HG03571 (cell line): ENCODE data around the gene HBQ1.
"Not testable (repeated sequence)": the region's sequence is repeated elsewhere in the genome, so short reads cannot be mapped to it uniquely, and the experiment has no call there.

Experiments
- ATAC-seq: cut with Tn5 transposase; IDR thresholded peaks from one replicate; pipeline ENCODE4 v1.9.1; 2021; ENCODE audit not compliant: unreplicated experiment

Gene HBQ1

GRCh38 chr16:160242-160641 is 20.0 kb upstream of the HBQ1 start:
- not testable (repeated sequence) for ATAC-seq

GRCh38 chr16:160691-161190 is 19.5 kb upstream of the HBQ1 start:
- ATAC-seq: no peak

GRCh38 chr16:162271-162991 is 17.8 kb upstream of the HBQ1 start:
- no peak for ATAC-seq

GRCh38 chr16:163139-163538 is 17.1 kb upstream of the HBQ1 start:
- not testable (repeated sequence) for ATAC-seq

- ATAC-seq: not testable (repeated sequence)
Measured at GRCh38 chr16:163696-164095, 16.6 kb upstream of the HBQ1 start.

GRCh38 chr16:164134-164823 is 16.0 kb upstream of the HBQ1 start:
- ATAC-seq: not testable (repeated sequence)

- no peak for ATAC-seq
Measured at GRCh38 chr16:164827-165538, 15.3 kb upstream of the HBQ1 start.

- no peak for ATAC-seq
Measured at GRCh38 chr16:165539-166374, 14.5 kb upstream of the HBQ1 start, which contains the start of gene HBM. Gene HBM (plus strand): TSS chr16:165978. CDS start chr16:165998, 20 bp downstream.

- no peak for ATAC-seq
Measured at GRCh38 chr16:166375-167121, 13.7 kb upstream of the HBQ1 start.

GRCh38 chr16:167122-167690 is 13.1 kb upstream of the HBQ1 start:
- no peak for ATAC-seq

- no peak for ATAC-seq
Measured at GRCh38 chr16:168424-168823, 11.8 kb upstream of the HBQ1 start.

GRCh38 chr16:169014-169413 is 11.2 kb upstream of the HBQ1 start:
- no peak for ATAC-seq

- not testable (repeated sequence) for ATAC-seq
Measured at GRCh38 chr16:170088-170507, 10.2 kb upstream of the HBQ1 start.

- ATAC-seq: no peak
Measured at GRCh38 chr16:170788-171187, 9.5 kb upstream of the HBQ1 start.

GRCh38 chr16:172374-172941 is 7.8 kb upstream of the HBQ1 start, which contains the start of gene HBA2:
Gene HBA2 (plus strand): TSS chr16:172876. CDS start chr16:172913, 37 bp downstream.
- not testable (repeated sequence) for ATAC-seq

- not testable (repeated sequence) for ATAC-seq
Measured at GRCh38 chr16:173211-173854, 6.9 kb upstream of the HBQ1 start.

- ATAC-seq: not testable (repeated sequence)
Measured at GRCh38 chr16:173928-174769, 6.1 kb upstream of the HBQ1 start.
